Measurements from ENCODE around the gene DKKL1.
"Not testable (repeated sequence)": the region's sequence is repeated elsewhere in the genome, so short reads cannot be mapped to it uniquely, and the experiment has no call there.

Gene DKKL1

DNA sequence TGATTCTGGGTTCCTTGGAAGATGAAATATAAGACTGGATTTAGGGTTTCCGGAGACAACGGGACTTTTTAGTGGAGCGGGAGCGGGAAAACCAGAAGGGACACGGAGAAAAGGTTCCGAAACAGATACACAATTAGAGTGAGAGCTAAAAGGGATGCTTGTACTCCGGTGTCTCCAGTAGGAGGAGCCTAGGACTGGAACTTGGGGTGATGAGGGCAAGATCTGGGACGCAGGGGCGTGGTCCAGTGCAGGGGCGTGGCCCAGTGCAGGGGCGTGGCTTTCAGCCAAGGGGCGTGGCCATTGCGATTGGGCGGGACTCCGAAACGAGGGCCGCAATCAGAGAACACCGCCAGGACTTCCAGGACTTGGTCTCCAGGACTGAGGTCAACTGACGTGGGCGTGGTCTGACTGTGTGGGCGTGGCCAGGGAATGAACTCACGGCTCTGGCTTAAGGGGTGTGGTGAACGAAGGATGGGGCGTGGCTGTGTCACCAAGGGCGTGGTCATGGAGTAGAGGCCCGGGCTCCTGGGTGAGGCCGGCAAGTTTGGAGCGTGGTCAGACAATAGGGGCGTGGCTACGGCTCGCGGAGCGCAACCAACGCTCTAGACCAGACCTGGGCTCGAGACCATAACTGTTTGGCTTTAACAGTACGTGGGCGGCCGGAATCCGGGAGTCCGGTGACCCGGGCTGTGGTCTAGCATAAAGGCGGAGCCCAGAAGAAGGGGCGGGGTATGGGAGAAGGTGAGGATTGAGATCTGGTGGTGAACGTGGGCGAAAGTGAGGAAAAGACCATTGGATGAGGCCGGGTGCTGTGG is at the start of gene DKKL1:
Gene DKKL1, plus strand, starts transcription at position 610 of the 815 bp plus-strand sequence. Its CDS starts 122 bp downstream, at position 732.
- DNase-seq = no peak

DNA sequence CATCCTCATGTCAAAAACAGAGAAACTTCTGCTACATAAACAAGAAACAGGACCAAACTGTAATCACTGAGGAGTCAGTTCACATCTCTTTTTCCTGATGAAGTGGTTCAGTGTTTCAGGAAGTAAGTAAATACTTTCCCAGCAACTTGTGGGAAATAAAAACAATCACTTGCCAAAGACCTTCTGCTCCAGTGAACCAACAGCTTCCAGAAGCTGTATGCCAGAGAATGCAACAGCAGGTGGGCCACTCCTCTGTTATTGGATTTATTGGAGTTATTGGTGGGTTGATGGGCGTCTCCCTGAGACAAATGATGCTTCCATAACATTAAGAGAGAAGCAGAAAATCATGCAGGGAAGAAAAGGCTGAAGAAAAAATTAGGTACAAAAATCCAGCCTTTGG is 48.6 kb upstream of the DKKL1 start:
- DNase-seq = no peak

DNA sequence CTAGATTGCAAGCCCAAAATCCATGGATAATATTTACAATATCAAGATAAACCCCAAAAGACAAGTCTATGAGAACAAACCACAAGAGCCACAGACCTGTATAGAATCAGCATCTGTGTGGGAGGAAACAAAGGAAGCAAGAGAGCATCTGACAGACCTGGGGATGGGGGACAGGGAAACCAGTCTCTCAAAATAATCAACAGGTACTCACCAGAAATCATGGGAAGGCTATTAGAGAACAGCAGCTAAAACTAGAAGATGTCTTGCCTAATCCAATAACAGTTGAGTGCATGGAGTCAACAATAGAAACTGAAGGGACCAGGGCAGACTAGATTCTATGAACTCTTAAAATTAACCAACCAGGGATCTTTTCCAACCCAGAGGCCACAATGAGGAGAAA is 47.4 kb upstream of the DKKL1 start:
- no peak for DNase-seq

DNA sequence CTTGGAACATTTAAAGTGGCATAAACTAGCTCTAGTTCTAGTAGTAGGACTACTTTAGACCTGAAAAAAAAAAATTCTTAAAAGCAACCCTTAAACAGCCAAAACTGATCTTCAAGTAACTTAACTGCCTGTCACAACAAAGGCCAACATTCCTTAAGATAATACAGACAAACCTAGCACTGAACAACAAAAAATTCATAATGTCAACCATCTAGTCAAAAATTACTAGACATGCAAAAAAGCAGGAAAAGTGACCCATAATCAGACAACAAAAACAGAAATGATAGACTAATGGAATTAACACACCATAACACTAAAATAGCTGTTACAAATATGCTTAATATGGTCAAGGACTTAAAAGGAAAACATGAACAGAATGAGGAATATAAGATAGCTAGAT is 45.4 kb upstream of the DKKL1 start:
- no peak for DNase-seq

DNA sequence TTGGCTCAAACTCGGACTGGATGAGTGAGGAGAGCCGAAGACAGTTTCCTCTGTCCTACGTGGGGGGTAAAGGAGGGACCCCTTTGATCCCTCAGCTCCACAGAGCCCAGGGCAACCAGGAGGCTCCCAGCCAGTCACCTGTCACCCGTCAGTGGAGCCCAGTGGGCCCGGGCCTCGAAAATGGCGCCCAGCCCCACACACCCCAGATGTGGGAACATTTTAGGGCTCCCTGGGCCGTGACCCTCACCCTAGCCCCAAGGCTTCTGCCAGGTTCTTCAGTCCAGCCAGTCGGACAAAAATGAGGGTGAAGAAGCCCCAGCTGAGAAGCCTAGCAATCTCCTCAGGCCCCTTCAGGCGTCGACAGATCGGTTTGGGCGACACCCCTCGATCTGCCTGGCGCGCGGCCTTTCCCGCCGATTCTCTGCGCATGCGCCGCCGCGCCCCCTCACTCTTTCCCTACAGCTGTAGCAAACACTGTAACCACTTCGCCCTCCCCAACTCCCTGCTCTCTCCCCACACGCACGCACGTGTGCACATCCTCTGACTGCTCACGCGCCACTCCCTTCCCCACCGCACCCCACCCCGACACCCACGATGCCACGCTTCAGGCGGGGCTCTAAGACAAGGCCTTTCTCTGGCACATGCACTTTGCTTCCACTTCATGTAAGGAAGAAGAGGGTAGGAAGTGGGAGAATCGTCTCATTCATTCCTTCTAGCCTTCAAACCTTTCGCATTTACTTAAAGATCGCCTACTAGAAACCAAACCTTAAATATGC is 38.7 kb upstream of the DKKL1 start, which contains the start of gene SLC6A16:
Gene SLC6A16, minus strand, starts transcription at position 391 of the 776 bp plus-strand sequence. CDS start 13,844 bp downstream, outside the sequence.
- DNase-seq = no peak

DNA sequence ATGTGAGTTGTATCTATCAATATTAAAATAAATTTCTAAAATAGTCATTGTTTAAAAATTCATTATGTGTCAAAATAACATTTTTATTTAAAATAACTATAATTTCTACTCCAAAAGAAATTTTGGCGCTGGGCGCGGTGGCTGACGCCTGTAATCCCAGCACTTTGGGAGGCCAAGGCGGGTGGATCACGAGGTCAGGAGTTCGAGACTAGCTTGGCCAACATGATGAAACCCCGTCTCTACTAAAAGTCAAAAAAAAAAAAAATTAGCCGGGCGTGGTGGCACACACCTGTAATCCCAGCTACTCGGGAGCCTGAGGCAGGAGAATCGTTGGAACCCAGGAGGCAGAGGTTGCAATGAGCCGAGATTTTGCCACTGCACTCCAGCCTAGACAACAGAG is 37.9 kb upstream of the DKKL1 start:
- not testable (repeated sequence) for DNase-seq

DNA sequence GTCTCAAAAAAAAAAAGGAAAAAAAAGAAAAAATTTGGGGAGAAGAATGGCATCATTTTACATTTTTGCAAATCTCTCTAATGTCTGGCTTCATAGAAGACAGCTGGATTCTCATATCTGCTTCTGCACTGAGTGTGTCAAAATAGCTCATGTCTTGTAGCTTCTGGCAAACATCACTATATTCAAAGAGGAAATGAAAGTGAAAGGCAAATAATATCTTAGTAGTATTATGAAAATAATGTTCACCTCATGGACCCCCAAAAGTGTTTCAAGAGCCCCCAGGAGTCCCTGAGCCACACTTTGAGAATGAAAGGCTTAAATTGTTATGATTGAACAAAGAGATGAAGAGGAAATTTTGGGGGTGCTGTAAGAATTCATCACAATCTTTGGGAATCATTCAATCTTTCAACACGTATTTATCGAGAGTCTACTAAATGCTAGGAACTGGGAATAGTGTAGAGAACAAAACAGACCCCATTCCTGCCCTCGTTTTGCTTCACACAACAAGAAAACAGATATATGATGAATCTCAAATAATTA is 37.4 kb upstream of the DKKL1 start:
- no peak for DNase-seq

DNA sequence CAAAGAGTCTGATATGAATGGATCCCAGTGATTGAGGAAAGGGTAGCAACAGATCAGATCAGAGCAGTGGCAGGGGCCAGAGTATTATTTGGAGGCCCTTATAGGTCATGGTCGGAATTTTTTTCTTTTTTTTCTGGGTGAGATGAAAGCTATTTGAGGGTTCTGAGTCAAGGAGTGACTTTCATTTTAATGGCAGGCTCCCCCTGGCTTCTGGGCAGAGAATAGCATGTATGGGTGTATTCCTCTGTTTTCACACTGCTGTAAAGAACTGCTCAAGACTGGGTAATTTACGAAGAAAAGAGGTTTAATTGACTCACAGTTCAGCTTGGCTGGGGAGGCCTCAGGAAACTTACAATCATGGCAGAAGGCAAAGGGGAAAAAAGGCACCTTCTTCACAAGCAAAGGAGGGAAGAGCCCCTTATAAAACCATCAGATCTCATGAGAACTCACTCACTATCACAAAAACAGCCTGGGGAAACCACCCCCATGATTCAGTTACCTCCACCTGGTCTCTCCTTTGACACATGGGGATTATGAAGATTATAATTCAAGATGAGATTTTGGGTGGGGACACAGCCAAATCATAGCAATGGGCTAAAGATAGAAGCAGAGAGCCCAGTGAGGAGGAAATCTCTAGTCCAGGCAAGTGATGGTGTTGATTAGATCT is 35.7 kb upstream of the DKKL1 start:
- DNase-seq = no peak

DNA sequence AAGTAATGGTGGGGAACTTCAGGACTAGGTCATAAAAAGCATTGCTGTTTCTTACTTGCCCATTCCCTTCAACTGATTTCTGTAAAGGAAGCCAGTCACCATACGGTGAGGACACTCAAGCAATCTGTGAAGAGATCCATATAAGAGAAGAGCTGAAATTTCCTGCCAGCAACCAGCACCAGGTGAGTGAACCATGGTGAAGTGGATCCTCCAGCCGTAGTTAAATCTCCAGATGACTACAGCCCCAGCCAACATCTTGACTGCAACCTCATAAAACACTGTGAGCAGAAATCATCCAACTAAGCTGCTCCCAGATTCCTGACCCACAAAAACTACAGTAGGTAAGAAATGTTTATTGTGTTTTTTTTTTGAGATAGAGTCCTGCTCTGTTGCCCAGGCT is 34.9 kb upstream of the DKKL1 start:
- DNase-seq = no peak

DNA sequence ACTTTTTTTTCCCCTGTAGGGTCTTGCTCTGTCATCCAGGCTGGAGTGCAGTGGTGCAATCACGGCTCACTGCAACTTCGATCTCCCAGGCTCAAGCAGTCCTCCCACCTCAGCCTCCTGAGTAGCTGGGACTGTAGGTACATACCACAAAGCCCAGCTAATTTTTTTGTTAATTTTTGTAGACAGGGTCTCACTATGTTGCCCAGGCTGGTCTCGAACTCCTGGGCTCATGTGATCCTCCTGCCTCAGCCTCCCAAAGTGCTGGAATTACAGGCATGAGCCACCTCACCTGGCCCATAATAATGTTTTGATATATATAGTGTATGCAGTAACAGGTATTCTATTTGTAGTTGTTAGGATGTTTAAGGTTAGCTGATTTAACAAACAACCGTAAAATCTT is 32.5 kb upstream of the DKKL1 start:
- not testable (repeated sequence) for DNase-seq

DNA sequence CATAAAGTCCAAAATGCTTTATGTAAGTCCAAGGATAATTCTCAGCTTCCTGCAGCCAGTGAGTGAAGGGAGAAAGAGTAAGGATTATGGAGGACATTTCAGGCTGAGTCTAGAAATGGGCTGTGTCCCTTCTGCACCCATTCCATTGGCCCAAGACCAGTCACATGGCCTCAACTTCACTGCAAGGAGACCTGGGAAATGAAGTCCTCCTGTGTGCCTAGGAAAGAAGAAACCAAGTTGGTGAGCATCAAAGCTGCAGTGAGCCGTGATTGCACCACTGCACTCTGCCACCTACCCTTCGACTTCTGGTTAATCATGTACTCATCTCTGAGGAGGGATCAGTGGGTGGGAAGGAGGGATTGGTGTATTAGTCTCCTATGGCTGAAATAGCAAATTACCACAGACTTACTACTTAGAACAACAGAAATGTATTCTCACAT is 32.0 kb upstream of the DKKL1 start:
- peak; percentile 33 for DNase-seq

DNA sequence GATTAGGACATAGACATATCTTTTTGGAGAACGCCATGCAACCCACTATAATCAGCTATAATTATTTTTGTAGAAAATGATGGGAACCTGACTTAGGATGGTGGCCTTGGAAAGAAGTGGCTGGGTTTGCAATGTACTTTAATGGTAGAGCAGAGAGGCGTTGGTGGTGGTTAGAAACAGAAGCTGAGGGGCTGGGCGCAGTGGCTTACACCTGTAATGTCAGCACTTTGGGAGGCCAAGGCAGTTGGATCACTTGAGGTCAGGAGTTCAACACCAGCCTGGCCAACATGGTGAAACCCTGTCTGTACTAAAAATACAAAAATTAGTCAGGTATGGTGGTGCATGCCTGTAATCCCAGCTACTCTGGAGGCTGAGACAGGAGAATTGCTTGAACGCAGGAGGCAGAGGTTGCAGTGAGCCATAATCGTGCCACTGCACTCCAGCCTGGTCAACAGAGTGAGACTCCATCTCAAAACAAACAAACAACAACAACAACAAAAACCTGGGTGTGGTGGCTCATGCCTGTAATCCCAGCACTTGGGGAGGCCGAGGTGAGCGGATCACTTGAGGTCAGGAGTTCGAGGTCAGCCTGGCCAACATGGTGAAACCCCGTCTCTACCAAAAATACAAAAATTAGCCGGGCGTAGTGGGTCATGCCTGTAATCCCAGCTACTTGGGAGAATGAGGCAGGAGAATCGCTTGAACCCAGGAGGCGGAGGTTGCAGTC is 30.8 kb upstream of the DKKL1 start:
- DNase-seq = not testable (repeated sequence)

DNA sequence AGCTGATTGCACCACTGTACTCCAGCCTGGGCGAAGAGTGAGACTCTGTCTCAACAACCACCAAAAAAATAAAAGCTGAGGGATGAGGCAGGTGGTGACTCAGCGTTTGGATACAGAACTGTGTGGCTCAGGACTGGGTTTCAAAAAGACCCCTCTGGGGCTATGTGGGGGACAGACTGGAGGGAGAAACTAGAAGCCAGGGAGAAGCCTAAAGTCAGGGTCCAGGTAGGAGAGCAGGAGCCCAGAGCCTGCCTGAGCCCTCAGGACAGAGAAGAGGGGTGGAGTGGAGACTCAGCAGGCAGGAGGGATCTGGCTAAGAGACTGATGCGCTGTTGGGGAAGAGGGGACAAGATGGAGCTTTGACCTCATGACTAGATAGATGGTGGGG is 30.3 kb upstream of the DKKL1 start:
- no peak for DNase-seq

DNA sequence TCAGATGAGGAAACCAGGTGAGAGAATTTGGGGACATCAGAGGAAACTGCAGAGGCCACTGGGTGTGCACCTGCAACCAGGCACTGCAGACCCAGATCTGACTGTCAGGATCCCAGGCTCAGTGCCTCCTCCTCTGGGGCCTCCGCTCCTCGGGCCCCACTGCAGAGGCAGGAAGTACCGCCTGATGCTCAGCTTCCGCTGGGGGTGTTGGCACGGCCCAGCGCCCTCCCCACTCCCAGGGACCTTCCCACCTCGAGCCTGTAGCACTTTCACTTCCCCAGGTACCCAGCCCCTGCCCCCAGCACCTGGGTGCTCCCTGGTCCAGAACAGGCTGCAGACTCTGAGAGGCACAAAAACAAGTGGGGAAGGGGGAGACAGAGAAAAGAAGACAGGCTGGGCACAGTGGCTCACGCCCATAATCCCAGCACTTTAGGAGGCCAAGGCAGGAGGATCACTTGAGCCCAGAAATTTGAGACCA is 29.8 kb upstream of the DKKL1 start:
- DNase-seq = no peak

DNA sequence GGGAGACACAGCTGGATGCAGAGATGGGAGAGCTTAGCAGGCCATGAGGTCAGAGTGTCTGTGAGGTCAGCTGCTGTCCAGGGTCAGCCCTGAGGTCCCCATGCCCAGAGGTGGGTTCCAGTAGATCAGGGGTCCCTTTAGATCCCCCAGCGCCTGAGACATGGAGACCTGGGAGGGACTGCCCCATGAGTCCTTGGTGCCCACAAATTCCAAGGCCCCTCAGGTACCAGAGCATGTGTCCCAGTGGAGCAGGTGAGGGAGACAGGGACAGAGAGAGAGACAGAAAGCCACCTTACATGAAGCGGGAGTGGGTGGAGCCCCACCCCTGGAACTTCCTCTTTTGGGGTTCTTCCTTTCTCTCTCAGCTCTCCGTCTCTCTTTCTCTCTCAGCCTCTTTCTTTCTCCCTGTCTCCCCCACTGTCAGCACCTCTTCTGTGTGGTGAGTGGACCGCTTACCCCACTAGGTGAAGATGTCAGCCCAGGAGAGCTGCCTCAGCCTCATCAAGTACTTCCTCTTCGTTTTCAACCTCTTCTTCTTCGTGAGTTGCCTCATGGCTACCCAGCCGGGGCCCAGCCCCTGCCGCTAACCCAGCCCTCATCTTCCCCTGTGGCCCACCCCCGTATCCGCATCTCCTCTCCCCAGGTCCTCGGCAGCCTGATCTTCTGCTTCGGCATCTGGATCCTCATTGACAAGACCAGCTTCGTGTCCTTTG is 28.4 kb upstream of the DKKL1 start, which contains the start of gene CD37:
Gene CD37, plus strand, starts transcription at position 336 of the 713 bp plus-strand sequence. Its CDS starts 135 bp downstream, at position 471.
- DNase-seq = no peak

DNA sequence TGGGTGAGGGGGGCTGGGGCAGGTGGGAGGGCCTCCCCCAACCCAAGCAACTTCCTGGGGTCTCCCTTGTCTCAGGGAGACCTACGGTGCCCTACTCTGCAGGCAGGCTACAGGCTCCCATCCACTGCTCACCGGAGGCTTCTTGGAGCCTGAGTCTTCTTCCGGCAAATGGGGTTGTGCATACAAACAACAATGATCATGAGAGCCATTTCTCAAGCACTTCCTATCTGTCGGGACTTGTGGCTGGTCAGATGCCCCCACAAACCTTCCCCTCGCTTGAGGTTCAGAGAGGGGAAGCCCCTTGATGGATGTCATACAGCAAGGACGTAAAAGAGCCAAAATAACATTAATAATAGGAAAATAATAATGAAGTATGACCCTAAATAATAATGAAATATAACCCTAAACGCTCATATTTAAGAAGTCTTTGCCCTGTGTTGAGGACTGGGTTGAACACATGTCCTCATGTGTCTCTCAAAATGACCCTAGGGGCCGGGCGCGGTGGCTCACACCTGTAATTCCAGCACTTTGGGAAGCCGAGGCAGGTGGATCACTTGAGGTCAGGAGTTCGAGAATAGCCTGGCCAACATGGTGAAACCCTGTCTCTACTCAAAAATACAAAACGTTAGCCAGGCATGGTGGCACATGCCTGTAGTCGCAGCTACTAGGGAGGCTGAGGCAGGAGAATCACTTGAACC is 27.7 kb upstream of the DKKL1 start:
- DNase-seq = no peak

DNA sequence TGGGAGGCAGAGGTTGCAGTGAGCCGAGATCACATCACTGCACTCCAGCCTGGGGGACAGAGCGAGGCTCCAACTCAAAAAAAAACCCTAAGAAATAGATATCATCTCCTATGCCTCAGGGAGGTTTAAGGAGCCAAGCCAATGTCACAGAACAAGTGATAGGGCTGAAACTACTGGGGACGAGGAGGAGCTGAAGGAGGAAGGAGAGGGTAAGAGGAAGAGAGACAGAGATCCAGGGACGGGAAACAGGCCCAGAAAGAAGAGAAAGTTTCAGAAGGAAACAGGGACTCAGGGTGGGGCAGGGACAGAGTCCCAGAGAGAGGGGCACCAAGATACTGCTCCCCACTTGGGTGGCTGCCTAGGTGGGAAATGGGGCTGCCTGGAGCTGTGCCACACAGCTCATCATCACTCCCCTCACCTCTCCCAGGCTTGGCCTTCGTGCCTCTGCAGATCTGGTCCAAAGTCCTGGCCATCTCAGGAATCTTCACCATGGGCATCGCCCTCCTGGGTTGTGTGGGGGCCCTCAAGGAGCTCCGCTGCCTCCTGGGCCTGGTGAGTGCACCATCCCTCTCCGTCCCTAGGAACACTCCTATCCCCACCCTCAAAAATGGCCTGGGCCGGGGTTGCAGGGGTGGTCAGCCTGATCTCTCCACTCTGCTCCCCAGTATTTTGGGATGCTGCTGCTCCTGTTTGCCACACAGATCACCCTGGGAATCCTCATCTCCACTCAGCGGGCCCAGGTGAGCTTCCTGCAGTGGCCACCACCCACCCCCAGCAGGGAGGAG is 27.0 kb upstream of the DKKL1 start:
- no peak for DNase-seq

DNA sequence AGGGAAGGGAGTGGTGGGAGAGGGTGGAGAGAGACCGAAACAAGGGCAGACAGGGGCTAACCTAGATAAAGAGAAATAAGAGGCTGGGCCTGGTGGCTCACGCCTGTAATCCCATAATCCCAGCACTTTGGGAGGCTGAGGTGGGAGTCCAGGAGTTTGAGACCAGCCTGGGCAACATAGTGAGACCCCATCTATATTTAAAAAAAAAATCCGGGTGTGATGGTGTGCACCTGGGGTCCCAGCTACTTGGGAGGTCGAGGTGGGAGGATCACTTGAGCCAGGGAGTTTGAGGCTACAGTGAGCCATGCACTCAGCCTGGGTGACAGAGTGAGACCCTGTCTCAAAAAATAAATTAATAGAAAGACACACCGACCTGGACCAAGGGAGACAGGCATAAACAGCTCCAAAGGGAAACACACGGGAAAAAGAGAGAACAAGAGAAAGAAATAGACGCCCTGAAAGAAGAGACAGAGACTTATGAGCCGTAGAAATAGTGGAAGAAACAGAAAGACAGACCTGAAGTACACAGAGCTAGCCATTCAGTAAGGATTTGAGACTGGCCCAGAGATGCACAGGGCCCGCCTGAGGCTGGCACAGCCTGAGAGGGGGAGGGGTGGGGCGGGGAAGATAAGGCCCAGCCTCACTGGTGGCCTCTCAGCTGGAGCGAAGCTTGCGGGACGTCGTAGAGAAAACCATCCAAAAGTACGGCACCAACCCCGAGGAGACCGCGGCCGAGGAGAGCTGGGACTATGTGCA is 26.2 kb upstream of the DKKL1 start:
- DNase-seq = no peak

DNA sequence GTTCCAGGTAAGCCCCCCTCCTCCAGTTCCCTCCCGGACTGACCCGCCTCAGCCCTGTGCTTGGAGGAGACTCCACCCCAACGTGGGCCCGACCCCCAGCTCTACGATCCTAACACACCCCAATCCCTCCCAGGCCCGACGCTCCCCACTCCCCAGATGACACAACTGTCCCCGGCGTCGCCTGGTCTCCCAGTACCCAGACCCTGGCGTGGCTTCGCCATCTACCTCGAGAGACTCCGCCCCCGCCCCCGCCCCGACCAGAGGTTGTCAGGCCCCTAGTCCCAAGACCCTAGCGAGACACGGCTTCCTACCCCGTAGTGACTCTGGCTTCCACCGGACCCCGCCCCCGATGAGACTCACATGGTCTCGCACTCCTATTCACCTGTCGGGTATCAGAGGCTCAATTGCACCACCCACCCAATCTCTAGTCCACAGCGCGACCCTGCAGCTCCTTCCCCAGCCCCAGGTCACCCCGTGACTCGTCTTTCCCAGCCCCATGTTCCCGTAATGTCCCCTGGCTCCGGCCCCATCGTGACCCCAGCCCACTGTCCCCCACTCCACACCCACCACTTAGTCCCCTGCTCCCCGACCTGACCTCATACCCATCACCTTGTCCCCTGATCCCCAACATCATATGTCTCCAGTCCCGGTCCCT is 25.5 kb upstream of the DKKL1 start:
- DNase-seq = no peak

Measured in midbrain (tissue), 1 donor.